GM19239 (cell line): ENCODE measurements around the gene MTCH2.
"Not testable (repeated sequence)": the region's sequence is repeated elsewhere in the genome, so short reads cannot be mapped to it uniquely, and the experiment has no call there.

Source experiments
- DNase-seq: peaks from one replicate; pipeline ENCODE4 v3.0.0; 2011; ENCODE audit warnings: low spot score; ENCODE audit not compliant: insufficient read length
- FAIRE-seq: peaks from 2 replicates; lab custom pipeline; 2011; peaks lifted over from hg19 to GRCh38; lab: Jason Lieb, UNC

The MTCH2 gene

DNA sequence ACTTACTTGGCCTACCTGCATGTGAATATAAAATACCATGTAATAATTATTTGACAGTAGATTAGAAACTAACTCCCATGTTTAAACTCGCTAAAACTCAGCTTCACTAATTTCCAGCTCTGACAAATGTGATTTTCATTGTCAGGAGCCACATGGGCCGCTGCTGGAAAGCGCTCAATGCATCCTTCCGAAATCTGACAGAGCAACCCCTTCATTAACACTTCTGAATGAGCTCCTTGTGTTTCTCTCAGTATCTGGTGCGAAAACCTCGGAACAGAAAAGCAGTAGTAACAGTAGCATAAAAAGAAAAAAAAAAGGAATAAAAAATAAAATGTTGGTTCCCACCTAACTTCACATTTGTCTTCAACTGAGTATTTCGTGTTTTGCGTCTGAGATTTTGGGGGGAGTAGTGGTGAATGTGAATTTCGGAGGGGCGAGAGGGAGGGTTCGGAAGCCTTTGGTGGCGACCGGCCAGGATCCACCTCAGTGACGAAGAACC lies 710 bp downstream of the MTCH2 start:
- FAIRE-seq, result no peak

DNA sequence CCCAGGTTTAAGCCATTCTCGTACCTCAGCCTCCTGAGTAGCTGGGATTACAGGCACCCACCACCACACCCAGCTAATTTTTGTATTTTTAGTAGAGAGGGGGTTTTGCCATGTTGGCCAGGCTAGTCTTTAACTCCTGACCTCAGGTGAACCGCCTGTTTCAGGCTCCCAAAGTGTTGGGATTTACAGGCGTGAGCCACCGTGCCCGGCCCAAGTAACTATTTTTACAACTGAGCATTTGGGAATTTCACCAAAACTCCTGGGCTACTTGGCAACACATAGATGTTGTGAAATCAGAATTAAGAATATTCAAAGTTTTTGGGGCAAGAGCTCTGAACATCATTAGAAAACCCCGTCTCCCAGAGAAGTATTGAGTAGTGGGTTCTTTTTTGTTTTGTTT lies 1.9 kb downstream of the MTCH2 start:
- FAIRE-seq, DNase-seq: not testable (repeated sequence)

More for the DNA sequence above, 710 bp downstream of the MTCH2 start:
- no peak for DNase-seq

DNA sequence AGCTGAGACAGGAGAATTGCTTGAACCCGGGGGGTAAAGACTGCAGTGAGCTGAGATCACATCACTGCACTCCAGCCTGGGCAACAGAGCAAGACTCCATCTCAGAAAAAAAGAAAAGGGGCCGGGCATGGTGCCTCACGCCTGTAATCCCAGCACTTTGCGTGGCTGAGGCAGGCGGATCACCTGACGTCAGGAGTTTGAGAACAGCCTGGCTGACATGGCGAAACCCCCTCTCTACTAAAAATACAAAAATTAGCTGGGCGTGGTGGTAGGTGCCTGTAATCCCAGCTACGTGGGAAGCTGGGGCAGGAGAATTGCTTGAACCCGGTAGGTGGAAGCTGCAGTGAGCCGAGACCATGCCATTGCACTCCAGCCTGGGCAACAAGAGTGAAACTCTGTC lies 6.0 kb downstream of the MTCH2 start:
- not testable (repeated sequence) for DNase-seq, FAIRE-seq

DNA sequence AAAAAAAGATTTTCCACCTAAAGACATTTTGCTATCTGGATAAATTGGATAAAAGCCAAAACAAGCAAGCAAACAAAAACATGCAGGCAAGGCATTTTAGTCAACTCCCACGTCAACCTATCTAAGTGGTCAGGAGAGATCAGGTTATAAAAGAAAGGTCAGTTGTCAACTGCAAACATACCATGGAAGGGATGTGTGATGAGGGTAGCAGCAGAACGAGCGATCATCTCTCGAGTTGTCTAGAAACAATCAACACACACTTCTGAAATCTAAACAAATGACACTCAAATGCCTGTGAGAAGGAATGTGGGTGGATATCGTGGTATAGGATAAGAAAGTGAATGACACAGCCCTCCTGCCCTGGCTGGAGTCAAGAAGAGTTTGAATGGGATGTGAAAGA lies 10.9 kb downstream of the MTCH2 start:
- DNase-seq (no peak), FAIRE-seq (no peak)

DNA sequence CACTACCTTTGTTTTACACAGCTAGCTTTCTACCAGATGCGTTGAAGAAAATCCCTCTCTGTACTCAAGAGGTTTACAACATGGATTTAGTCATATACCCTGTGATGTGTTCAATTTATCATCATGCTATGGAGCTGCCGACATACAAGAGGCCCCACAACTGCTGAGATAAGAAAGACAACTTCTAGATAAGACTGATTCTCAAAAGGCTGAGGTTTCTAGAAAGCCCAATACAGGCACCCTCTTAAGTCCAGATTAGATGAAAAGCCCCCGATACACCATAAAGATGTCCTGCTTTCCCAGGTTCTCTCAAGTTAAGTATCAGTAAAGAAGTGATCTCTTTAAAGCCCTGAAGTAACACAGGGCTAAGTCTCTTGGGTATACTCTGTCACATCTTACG lies 14.3 kb downstream of the MTCH2 start:
- FAIRE-seq, result no peak
- DNase-seq, result no peak

DNA sequence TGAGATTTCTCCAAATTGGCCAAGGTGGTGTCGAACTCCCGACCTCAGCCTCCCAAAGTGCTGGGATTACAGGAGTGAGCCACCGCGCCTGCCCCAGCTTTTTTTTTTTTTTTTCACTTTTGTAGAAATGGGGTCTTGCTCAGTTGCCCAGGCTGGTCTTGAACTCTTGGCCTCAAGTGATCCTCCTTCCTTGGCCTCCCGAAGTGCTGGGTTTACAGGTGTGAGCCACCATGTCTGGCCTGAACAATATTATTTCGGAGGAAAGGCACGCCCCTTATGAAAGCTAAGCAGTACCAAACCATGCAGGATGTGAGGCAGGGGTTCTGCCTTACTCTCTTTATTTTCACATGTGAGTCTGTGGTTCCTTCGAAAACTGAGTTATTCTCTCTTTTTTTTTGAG lies 16.1 kb downstream of the MTCH2 start:
- no peak for FAIRE-seq
- DNase-seq, result no peak

DNA sequence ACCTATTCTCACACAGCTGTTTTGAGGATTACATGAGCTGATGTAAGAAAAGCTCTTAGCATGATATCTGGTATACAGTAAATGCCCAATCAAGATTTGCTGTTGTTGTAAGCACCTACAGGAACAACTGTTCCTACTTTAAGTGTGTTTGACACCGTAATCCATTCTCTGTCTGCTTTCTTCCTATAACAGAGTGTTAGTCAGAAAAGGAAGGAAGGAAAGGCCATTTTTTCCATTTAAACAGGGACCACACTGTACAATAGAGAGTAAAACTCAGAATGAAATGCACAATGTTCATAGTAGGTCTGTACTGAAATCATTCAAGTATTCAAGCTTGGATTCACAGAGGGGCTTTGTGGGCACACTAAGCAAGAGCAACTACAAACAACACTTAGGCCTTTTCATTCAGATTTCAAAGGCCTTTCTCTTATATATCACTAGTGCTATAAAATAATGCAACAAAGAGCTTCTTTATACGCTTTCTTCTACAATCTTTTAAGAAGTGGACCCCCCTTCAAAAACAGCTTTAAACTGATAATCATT lies 21.5 kb downstream of the MTCH2 start:
- DNase-seq, result no peak
- no peak for FAIRE-seq

DNA sequence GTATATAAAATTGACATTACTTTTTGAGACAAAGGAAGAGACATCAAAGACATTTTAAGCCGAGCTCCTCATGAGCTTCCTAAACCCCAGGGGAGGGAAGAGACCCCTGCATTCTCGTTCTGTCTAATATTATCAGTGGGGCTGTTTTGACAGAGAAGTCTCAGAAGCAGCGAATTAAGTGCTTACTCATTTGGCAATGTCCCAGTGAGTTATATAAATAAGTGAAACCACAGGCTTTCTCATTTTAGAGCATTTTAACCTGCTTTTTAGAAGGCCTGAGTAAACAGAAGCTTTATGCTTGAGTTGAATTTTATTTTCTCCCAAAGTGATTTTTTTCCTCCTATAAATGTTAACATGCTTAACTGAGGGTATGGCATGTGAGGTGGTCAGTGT lies 24.9 kb downstream of the MTCH2 start:
- FAIRE-seq (no peak), DNase-seq (no peak)

DNA sequence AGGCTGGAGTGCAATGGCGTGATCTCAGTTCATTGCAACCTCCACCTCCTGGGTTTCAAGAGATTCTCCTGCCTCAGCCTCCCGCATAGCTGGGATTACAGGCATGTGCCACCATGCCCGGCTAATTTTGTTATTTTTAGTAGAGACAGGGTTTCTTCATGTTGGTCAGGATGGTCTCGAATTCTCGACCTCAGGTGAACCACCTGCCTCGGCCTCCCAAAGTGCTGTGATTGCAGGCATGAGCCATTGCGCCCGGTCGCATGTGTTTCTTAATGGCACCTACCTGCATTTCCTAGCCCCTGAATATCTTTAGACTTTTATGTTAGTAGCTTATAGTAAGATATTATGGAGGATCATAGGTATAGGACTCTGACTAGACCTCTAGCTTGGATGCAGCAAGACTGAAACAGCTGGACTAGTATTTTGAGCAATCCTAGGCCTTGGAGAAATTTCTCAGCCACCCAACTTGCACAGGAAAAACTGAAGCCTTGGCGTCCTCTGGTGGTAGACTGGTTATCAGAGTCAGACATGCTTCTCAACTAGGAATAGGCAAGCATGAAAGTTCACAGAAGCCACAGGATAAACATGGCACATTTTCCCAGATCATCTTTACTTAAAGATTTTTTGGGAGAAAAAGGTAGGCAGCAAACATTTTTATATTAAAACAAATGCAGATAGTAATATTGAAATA lies 25.5 kb downstream of the MTCH2 start:
- no peak for DNase-seq
- FAIRE-seq, result peak; percentile 73

DNA sequence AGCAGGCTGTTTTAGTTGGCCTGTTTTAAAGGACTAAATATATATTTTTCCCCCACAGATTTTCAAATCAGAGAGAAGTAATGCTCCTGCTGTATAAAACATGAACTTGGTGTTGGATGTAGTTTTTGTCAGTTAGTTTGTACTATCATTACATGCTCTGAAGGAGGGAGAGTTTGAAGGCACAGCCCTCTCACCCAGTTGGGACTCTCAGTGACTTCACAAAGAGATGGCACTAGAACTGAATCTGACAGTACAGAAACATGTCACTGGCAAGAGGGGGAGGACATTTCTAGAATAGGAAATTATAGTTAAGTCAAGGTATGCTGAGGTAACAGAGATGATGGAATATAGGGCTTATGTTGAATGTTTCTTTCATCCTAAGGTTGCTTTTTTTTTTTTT lies 27.1 kb downstream of the MTCH2 start:
- FAIRE-seq, result no peak
- no peak for DNase-seq

DNA sequence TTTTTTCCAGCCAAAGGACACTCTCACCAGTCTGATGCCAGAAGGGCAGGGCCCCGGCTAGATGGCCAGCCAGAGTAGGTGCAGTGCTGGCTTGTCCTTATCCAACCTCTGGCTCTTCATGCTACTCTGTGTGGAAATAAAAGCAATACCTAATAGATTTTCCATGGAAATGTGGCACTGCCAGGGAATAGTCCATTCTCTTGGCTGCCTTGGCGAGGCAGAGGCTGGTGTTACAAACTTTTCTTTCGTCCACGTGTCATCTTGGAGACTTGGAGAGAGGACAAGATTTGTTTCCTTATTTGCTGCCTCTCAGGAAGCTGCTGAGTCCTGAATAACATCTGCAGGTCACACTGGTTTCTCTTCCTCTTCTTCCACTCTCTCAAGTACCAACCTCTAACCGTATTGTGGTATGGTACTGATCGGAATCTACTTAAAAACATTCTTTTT lies 31.0 kb downstream of the MTCH2 start:
- FAIRE-seq (peak; percentile 35), DNase-seq (no peak)

DNA sequence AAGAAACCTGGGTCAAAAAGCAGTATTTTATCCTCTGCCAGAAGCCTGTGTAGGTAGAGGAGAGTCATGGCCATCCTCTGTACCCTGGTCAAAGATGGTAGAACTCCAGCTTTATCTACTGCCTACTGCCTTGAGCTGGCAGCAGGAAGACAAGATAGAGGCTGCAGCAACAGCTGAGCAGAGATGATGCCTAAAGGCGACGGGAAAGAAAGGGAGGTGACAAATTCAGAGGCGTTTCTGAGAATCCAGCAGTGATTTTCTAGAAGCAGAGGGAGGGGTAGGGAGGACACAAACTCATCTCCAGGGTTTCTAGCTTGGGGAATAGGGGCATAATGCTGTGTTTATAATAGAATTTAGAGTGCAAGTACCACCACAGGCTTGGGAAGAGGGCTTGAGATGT lies 32.7 kb downstream of the MTCH2 start:
- FAIRE-seq, result no peak
- no peak for DNase-seq

DNA sequence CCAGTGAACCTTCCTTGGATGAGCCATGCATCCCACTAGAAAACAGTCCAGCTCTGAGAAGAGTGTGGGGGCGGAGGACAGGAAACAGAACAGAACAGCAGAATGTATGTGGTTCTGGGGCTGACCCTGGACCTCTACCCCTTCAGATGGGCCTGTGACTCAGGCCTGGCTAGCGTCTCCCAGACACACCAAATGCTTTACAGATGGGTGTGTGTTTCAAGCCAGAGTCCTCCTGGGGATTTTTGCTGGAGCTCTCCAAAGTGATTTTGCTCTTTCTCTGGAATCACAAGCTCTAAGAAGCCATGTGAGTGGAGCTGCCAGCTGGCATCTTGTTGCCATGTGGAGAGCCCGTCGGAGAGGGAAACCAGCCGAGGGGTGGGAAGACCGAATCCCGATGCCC lies 35.0 kb downstream of the MTCH2 start:
- FAIRE-seq, result no peak
- DNase-seq, result no peak

DNA sequence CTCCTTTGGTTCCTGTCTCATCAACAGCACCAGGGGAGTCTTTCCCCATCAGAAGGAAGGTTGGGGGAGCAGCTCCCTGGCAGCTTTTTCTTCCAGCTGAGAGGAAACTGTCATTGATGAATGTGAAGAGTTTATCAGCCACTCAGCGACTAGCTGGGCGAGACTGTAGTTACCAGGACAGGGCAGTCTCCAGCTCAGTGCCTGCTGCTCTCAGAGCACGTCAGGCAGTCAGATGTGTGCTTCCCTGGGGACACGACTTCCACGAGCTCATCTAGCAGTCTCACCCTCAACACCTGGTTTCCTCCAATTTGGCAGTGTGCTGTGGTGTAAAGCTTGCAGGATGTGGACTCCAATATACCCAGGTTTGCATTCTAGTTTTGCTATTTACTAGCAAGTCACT lies 35.6 kb downstream of the MTCH2 start:
- no peak for FAIRE-seq
- no peak for DNase-seq

DNA sequence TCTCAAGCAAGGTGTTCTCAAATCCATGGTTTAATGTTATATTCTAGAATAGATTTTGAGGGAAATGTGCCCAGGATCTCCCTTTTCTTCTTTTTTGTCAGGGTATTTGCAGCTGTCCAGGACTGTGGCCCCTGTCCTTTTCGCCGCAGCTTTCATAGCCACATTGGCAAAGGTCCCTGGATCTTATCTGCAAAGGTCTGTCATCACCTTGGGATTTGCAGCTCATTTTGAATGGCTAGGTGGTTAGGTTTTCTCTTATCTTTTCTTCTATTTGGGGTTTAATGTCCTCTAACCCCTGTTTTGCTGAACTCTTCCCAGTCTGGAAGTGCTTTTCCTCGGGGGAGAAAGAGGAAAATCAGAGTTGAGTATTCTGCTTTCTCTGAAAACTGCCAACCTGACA lies 36.4 kb downstream of the MTCH2 start:
- DNase-seq (no peak), FAIRE-seq (no peak)

DNA sequence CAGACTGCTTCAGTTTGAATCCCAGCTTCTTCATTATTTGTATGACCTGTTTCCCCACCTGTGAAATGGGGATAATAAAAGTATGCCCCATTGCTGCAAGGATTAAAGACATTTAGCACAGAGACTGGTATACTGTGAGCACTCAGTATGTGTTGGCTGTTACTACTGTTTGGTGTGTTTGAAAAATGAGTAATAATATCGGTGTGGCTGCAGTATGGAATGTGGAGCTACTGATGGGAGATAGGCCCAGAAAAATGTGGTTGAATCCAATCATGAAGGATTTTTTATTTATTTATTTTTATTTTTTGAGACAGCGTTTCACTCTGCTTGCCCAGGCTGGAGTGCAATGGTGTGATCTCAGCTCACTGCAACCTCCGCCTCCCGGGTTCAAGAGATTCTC lies 39.1 kb downstream of the MTCH2 start:
- FAIRE-seq (no peak), DNase-seq (no peak)

DNA sequence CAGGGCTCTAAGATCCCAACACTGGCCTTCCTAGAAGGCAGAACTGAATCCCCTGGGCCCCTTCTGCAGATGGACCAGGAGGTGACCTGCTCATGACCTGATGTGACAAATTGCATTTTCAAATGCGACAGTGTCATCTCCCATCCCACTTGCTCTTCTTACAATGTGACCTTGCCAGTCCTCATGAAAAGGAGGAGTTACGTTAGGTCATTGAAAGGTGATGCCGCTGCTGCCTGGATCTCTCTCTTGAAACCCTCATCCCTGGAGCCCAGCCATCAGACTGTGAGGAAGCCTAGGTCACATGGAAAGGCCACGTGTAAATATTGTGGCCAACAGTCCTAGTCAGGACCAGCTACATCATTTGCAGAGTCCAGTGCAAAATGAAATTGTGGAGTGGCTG lies 42.5 kb downstream of the MTCH2 start:
- DNase-seq, result no peak
- no peak for FAIRE-seq

DNA sequence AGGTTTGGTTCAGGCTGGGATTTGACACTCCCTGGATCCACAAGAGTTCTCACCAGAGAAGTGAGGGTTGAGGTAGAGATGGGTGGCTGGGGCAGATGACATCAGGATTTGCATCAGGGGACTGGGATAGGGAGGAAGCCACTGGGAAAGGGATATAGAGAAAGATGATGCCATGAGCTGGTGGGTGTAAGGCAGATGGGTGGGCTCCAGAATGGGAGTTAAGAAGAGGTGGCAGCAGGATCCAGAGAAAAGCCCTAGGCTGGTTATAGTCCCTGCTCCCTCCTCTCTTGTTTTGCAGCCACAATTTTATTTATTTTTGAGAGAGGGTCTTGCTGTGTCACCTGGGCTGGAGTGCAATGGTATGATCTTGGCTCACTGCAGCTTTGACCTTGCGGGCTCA lies 46.4 kb downstream of the MTCH2 start:
- DNase-seq, result no peak
- FAIRE-seq, result no peak

DNA sequence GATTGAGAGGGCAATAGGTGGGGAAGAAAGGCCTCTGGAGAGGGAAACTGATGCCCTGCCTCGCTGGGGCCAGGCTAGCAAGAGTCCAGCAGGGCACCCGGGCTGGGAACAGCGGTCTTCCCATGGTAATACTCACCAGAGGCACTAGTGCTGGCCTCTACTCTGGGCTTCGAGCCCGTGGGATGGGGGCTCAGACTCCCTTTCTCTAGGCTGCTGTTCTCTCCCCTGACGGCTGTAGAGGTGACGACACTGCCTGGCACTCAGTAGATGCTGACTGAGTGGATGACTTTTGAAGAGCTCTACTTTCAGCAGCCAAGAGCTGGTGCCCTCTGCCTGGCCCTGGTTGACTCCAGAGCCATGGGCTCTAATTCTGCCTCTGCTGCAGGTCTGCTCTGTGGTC lies 47.3 kb downstream of the MTCH2 start:
- FAIRE-seq (no peak), DNase-seq (no peak)

DNA sequence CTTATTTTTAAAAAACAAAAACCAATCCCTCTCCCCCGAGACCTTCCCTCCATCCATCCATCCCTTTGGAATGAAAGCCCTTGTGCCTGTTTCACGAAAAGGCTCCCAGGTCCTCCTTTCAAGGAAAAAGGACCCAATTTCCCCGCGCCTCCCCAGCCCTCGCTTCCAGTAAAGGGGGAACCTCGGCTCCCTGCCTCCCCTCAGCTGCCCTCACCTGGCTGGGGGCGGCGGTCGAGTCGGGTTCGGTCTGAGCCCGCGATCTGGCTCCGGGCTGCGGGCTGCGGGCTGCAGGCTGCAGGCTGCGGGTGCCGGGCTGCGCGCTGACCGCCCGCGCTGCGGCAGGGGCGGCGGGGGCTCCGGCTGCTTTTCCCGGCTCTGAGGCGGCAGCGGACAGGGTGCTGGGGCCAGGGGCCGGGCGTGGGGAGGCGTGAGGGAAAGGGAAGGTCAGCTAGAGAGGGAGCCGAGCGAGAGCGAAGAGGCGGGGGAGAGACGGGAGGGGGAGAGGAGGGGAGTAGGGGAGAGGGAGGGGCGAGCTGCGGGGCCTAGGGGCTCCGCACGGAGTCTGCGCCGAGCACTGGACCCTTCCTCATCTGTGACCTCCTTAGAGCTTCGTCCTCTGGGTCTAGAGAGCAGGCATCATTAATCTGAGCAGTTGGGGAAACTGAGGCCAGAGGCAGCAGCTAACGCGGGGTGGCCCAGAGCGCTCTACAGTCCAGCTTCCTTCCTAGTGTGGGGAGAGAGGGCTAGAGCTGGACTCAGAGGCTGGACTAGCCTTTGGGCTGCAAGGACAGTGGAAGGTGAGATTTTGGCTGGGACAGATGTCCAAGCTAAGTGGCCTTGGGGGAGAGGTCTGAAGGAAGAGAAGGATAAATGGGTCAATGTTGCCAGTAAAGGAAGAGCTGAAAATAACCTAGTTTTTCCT lies 48.2 kb downstream of the MTCH2 start, which contains the start of gene C1QTNF4:
C1QTNF4 (minus strand) TSS at position 478 of the 922 bp plus-strand sequence. CDS start 3,601 bp downstream, outside the sequence.
- FAIRE-seq (no peak), DNase-seq (no peak)

DNA sequence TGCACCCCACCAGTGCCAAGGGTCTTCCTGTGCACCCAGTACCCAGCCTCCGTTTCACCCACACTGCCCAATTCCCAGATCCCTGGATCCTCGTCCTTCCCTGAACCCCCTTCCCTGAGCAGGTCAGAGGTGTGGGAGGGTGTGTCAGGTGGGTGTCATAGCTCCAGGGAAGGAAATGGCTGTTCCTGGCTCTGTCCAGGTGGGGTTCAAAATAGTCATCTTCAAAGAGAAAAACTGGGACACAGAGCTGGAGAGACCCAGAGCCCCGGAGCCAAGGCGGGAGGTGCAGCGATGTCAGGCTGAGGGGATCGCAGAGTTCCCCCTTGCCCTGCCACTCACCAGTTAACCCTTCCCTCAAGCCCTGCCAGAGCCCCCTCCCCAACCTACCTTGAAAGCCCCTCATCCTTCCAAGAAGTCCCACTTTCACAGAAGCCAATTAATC lies 48.8 kb downstream of the MTCH2 start:
- no peak for FAIRE-seq
- DNase-seq, result no peak
